ENCODE data around the gene HYAL2.

The HYAL2 gene

DNA sequence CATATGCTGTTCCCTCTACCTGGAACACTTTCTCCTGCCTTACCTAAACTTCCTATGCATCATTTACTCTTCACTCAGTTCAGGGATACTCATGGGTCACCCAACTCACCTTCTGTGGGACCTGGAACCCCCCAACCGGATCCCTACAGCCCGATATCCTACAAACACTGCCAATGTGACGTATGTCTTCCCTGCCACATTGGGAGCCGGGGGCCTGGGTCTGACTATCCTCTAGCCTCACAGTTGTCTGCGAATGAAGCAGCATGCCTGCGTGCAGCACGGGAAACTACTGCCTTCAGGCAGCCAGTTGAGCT, 27.6 kb upstream of the HYAL2 start:
- DNase-seq: no peak

DNA sequence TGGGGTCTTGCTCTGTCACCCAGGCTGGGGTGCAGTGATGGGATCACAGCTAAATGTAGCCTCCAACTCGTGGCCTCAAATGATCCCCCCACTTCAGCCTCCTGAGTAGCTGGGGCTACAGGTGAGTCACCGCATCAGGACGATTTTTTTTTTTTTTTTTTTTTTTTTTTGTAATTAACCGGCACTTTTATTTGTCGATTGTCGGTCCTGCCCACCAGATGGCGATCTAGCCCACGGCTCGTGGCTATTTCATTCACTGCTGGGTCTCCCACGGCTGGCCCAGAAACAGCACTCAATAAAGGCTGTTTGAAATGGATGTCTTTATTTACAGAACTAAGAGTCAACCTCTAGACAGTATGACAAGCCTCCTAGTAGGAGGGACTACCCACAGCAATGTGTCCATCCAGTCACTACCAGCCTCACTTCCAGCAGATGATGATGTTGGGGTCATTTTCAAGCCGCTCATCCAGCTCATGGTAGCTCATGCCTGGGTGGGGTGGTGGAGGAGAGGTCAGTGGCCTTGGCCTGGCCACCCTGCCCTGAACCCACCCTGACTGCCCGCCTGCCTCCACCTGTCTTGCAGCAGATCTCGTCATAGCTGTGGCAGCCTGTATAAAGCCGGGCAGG, 24.8 kb upstream of the HYAL2 start:
- peak; percentile 77 for DNase-seq

DNA sequence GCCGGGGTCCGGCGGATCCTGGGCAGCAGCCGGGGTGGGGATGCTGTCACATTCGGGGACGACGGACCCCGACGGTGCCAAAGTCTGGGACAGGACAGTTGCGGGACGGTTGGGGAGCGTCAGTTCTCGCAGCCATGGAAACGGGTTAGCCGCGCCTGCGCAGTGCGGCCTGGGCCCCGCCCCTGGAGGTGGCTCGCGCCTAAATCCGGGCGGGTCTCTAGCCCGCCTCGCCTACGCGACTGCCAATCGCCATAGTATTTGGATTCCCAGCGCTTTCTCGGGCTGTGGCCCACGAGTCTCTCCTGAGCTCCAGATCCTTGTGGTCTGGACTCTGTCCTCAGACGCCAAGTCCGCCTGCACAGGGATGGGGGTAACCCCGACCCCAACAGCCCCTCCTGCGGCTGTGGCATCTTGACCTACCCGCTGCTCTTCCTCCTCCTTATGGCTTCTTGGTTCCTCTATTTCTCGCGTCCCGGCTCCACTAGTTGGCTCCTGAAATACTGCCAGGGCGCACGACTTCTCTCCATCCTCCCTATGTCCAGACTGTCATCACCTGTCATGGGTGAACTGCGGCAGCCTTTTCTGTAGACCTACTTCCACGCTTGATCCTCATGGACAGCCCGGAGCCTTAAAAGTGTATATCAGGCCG, 23.2 kb upstream of the HYAL2 start, which contains the start of gene ZMYND10:
Gene ZMYND10, minus strand, starts transcription at position 147 of the 649 bp plus-strand sequence. CDS start 153 bp downstream, outside the sequence.
- no peak for DNase-seq

DNA sequence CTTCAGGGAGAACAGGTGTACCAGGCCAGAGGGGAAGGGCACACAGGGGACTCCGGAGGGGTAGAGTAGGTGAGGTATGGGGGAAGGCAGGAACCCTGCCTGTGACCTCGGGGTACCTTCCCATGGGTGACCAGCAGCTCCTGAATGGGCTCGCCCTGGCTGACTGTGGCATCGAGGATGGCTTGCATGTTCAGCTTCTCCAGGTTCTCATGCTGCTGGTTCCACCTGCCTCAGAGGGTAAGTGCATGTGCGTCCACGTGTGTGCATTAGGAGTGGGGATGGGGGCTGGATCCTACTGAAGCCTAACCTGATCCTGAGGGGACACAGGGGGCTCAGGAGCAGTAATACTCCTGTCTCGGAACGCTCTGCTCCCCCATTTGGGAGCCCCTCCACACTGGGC, 22.5 kb upstream of the HYAL2 start:
- DNase-seq: no peak

DNA sequence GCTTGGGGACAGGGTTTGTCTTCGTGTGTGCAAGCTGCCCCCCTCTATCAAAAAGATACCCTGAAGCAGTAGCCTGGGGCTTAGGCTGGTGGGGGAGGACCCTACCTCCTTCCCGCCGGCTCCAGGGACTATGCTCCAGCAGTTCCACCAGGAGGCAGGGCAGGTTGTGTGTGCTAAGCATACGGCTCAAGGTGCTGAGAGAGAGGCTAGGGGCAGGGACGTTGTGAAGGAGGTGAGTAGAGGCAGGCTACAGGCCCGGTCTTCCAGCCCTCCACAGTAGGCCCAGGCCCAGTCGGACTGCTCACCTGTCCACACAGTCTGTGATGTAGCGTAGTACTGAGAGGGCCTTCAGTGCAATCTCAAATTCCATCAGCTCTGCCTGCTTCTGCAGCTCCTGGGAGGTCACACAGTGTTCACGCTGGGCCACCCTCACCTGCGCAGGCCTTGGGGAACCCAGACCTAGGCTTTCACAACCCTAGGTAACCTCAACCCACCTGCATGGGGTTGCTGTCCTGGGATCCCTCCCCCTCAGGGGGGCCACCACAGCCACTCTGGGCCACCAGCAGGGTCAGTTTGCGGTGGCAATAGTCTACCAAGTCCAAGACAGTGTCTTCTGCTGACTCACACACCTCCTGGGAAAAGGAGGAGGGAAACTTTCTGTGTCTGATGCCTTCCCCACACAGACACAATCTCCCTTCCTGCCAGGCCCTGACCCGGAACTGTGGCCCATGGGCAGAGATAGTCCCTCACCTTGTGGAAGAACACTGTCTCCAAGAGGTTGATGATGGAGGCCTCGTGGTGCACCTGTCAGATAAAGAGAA, 20.5 kb upstream of the HYAL2 start:
- DNase-seq: no peak

DNA sequence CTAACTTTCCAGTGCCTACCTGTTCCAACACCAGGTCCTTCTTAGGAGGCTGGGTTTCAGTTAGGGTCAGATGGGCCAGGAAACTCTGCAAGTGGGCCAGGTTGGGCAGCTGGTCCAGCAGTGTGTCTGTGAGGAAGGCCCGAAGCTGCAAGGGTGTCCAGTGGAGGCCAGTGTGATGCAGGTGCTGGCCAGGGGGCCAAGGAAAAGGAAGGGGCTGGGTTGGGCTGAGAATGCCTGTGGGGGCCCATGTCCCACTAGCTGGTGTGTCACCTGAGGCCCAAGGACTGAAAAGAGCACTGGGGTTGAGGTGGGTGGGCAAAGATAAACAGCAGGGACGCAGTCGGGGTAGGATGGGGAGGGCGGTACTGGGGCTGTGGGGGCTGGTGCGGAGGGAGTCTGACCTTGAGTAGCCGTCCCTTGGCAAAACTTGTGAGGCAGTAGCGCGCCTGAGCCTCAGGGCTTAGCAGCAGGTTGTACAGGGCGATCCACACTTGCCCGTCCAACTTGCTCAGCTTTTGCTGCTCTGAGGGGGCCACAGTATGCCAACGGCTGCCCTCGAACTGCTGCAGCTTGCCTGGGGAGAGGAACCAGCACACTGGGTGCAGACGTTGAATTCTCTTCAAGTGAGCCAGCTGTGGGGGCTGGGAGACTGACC, 19.6 kb upstream of the HYAL2 start:
- no peak for DNase-seq

DNA sequence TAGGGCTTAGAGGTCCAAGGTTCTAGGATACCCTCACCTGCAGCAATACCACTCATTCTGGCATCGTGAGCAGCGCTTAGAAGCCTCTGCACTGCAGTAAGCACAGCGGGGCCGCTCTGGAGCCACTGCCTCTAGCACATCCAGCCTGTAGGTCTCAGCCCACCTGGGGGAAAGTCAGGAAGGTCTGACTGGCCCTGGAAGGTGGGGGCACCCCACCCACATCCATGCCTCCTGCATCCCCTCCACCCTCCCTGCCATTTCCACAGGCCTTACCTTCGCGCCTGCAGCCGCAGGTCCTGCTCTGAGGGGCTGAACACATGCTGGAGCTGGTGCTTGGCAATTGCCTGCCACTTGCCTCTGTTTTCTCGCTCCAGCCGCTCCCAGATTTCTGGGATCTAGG, 19.0 kb upstream of the HYAL2 start:
- no peak for DNase-seq

DNA sequence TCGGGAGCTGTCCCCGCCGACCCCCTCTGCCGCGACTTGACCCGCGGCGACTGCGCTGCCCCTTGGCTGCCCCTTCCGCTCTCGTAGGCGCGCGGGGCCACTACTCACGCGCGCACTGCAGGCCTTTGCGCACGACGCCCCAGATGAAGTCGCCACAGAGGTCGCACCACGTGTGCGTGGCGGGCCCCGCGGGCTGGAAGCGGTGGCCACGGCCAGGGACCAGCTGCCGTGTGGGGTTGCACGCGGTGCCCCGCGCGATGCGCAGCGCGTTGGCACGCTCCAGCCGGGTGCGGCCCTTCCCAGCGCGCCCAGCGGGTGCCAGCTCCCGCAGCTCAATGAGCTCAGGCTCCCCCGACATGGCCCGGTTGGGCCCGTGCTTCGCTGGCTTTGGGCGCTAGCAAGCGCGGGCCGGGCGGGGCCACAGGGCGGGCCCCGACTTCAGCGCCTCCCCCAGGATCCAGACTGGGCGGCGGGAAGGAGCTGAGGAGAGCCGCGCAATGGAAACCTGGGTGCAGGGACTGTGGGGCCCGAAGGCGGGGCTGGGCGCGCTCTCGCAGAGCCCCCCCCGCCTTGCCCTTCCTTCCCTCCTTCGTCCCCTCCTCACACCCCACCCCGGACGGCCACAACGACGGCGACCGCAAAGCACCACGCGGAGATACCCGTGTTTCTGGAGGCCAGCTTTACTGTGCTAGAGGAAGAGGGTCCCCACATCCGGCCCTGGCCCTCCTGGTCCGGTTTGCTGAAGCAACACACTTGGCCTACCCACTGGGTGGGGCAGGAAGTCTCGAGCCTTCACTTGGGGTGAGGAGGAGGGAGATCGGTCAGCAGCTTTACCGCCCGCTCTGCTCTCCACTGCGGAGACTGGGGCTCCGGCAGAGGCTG, 18.1 kb upstream of the HYAL2 start, which contains the start of gene RASSF1:
Gene RASSF1, minus strand, starts transcription at position 389 of the 882 bp plus-strand sequence. Its CDS starts 31 bp downstream, at position 358.
- no peak for DNase-seq

DNA sequence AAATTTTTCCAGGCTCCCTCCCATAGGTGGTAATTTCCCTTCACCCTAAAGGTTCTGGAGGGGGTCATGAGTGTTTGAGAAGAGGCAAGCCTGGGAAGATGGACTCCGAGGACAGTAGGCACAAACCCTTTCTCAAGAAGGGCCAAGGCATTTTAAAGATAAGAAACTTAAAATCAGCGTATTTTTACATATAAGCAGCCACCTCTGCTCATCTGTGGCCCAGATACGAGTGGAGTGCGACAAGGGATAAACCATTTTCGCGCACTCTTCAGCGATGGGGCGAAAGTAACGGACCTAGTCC, 17.6 kb upstream of the HYAL2 start:
- no peak for DNase-seq

DNA sequence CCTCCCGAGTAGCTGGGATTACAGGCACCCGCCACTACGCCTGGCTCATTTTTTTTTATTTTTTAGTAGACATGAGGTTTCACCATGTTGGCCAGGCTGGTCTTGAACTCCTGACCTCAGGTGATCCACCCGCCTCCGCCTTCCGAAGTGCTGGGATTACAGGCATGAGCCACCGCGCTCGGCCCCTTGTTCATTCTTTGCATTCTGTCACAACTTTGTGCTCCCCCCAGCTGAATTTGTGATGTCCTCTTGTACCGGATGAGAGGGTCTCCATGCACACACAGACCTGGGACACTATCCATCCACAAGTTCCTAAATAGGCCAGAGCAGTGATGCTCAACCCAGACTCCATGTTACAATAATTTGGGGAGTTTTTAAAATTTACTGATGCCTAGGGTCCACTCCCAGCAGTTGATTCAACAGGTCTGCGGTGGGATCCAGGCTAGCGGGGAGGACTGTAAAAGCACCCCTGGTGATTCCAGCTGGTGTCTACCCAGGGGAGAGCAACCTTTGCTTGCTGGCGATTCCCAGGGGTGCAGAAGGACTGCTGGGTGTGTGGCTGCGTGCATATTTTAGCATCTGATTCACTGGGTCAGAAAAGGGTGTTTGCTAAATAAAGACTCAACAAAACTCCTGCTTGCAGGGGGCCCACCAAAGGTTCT, 17.1 kb upstream of the HYAL2 start:
- DNase-seq: no peak

DNA sequence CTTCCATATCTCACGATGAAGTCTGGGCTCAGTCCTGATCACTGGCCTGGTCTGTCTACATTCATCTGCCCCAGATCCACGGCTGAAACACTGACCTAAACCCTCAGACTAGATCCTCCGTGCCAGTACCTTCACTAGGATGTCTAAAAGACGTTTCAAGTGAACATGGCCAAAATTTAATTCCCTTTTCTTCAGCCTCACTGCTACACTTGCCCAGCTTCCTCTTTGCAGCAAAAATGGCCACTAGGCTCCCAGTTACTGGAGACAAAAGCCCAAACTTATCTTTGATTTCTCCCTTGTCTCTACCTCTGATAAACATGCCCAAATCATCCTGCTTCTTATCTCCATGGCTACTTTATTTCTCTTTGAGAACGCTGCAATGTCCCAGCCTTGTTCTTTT, 16.4 kb upstream of the HYAL2 start:
- DNase-seq: no peak

DNA sequence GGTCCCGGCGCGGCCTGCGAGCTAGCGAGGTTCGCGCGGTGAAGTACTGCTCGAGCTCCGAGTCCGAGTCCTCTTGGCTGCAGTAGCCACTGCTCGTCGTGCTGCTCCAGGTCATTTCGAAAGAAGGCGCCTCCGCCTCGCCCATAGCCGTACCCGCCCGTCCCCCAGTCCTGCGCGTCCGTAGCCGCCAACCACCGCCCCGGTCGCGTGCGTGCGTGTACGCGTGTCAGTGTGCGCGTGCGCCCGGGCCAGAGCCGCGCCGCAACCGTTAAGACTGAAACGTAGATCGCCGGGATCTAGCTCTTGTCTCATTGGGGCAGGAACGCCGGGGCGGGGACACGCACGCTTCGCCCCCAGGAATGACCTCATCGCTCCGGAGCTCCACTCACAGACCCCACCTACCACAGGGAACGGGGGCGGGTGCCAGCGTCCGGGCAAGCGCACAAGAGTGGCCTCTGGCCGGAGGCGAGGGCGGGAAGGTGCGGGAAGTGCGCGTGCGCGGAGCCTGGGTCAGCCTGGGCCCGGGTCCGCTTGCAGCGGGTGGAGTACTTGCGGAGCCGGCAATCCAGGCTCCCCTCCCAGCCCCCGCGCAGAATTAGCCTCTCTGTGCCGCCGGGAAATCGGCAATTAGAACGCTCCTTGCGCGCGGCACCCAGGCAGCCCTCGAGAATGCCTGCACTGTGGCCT, 14.8 kb upstream of the HYAL2 start:
- peak; percentile 100 for DNase-seq

DNA sequence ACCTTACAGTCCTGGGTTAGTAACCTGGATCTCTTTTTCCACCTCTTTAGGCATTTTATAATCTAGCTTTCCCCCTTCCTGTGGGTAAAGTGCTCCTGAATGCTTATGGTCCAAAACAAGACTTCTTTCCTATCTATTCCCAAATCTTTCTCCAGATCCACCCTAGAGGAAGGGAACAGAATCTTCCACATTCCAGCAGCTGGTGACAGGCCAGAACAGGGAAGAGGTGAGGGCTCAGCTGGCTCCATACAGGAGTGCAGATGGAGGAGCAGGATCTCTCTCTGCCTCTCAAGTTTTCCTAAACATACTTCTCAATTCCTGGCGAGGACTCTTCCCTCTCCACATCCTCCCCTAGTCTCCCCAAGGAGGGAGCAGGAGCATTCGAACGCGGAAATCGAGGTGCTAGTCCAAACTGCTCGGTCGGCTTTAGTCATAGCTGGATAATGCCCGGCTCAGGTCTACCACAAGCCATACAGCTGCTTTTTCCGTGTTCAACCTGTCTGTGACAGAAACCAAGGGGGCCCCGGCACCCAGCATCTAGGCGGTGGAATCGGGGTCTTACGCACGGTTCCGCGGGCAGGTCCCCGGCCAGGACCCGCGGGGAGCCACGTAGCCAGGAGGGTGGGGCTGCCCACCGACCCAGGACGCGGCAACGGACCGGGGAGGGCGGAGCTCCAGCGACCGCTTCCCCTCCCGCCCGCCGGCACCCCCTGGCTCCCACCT, 14.1 kb upstream of the HYAL2 start:
- peak; percentile 79 for DNase-seq

DNA sequence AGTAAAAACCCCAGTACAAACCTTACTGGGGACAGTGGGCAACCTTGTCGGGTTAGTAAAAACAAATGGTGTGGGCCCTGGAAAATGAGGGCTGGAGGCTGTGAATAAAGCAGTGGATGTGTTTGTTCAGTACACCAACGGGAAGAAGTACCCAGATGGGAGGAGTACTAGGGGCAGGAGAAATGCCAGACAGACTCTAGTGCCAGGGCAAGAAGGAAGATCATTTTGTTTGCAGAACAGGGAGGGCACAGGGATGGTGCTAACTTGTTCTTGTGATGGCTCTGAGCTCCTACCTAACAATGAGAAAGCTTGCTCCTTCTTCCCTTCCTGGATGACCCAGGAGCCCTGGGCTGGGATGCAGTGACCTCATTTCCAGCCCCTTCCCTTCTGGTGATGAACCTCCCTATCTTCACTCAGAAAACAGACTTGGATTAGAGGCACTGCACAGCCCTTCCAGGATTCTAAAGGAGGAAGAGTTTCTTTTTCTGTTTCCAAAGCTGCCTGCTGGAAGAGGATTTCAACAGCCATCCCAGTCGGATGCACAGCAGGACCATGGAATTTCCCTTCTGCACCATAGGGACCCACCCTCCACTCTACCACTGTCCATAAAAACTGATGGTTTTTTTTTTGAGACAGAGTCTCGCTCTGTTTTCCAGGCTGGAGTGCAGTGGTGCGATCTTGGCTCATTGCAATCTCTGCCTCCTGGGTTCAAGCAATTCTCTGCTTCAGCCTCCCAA, 12.0 kb upstream of the HYAL2 start:
- no peak for DNase-seq

DNA sequence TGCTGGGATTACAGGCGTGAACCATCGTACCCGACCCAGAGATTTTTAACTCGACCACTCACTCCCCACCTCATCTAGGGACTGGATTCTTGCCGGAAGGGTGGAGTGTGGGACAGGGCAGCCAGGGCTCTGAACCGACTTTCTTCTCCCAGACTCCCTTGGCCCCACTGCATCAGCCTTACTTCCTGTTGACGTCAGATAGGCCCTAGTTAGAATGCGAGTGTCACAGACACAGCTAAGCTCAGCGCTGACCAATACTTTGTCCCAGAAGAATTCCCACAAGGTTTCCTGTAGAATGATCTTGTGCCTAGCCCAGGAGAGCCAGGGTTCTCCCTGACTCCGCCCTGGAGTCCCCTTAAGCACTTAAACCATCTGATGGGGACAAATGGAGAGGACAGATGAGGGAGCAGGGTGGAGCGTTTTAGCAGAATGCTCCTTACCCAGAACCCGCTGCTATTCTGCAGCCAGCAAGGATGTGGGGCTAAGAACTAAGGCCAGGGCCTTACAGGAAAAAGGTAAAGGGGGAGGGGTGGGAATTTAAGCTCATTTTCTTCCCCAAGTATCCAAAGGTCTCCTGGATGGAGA, 11.3 kb upstream of the HYAL2 start:
- no peak for DNase-seq

DNA sequence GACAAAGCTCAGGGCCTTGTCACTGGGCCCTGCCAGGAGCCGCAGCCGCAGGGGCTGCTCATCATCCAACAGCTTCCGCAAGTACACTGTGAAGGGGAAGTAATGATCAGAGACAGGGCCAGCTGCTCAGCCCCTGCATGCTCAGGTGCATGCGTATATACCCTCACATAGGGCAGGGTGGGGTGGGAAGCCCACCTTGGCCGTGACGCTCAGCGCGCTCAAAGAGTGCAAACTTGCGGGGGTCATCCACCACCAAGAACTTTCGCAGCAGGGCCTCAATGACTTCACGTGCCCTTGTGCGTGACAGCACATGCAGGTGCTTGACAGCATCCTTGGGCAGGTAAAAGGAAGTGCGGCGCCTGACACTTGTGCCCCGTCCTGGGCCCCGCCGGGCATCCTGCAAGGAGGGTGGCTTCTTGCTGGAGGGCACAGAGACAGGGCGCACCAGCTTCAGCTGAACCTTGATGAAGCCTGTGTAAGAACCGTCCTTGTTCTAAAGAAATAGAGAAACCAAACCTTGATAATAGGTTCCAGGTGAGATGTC, 8.9 kb upstream of the HYAL2 start:
- DNase-seq: no peak

DNA sequence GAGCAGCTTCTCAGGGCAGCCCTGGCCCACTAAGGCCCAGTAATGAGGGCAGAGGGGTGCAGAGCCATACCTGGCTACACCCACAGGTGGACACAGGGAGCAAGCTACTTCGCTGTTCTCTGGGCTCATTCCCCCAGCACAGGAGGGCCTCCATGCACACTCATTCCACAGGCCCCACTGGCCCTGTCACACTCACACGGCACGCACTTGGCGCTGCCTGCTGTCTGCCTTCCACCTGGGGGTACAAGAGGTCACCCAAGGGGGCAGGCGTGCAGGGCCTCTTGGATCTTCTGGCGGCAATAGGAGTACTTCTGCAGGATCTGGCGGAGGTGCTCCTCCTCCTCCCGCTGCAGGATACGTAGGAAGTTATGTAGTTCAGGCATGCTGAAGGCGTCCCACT, 7.8 kb upstream of the HYAL2 start:
- DNase-seq: no peak

DNA sequence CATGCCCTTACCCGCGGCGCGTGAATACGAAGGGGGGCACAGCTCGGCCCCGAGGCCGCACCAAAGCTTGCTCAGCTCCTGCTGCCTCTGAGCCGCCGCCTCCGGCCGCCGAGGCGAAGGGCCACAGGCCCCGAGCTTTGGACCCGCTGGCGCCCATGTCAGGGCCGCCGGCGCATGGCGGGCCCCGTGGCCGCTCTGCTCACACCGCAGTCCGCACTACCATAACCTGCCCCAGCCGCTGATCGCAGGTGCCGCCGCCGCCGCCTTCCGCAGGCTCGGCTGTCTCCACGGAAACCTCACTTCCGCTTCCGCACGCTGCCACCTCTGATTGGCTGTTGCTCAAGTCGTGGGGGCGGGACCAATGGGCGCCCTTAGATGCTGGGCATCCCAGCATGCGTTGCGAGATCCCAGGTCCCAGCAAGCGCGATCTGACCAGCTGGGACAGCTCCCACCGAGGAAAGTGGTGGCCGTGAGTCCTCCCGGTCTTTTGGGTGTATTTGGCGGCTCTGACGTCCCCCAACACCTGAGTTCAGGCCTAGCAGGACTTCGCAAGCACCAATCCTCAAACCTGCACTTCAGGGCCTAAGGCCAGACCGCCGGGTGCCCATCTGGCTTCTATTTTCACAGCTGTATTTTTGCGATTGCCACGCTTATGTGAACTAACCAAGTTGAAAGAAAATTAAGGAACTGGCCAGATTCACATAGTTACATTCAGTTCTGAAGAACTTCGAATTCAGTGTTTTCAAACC, 5.6 kb upstream of the HYAL2 start, which contains the start of gene TUSC2:
Gene TUSC2, minus strand, starts transcription at position 281 of the 749 bp plus-strand sequence. Its CDS starts 124 bp downstream, at position 157.
- peak; percentile 99 for DNase-seq

All from 8988T (cell line).